GM11168 (cell line): ENCODE data around the gene MIEF1.
"Not testable (repeated sequence)": the region's sequence is repeated elsewhere in the genome, so short reads cannot be mapped to it uniquely, and the experiment has no call there.

Experiments
- in situ Hi-C: fragments of 300-500 bp; cut with MboI; formaldehyde crosslinking; loops from one replicate; pipeline ENCODE4 v1.12.0; 2022; ENCODE audit warnings: low sequenced_read_pairs; ENCODE audit not compliant: unreplicated experiment

The MIEF1 gene

DNA sequence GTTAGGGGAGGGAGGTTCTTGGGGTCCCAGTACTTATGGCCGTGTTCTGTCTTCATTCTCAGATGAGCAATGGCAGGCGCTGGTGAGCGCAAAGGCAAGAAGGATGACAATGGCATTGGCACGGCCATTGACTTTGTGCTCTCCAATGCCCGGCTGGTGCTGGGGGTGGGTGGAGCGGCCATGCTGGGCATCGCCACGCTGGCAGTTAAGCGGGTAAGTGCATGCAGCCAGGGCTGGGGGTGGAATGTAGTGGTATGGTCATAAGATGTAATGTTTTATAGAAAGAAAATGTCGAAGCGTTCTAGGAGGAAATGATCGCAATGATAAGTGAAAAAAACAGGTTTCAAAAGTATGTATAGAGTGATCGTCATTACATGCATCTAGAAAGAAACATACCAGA, 9.1 kb downstream of the MIEF1 start:
- in situ Hi-C loops: no loop called here

GRCh38 chr22:39512026-39512425, 9.9 kb downstream of the MIEF1 start:
- in situ Hi-C loops: no loop called here

DNA sequence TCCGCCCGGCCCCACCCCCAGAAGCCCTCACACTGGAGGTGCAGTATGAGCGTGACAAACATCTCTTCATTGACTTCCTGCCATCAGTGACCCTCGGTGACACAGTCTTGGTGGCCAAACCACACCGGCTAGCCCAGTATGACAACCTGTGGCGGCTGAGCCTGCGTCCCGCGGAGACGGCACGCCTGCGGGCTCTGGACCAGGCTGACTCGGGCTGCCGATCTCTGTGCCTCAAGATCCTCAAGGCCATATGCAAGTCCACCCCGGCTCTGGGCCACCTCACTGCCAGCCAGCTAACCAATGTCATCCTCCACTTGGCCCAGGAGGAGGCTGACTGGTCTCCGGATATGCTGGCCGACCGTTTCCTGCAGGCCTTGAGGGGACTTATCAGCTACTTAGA, 11.7 kb downstream of the MIEF1 start:
- in situ Hi-C loops: no loop called here

DNA sequence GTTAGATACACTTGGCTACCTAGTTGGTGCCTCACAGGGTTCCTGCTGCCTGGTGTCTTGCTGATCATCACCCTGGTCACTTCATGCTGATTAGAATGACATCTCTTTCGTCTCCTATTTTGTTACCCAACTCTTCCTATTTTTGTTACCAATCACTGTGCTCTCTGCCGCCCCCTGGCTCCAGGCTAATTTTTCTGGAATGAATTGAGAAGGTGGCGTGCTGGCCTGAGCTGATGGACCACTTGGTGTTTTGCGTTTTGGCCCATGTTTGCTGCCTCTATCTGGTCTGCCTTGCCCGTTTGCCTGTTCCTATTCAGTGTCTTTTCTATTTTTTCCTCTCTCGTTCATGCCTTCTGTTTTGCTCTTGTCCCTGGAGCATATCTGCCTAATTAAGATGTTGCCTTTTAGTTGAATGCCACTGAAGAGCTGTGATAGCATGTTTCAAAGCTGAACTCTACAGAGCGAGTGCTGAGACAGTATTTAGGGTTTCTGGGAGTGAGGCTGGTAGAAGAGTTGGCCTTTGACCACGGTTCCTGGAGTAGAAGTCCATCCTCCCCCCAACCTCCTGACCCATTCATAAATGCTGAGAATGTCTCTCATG, 12.4 kb downstream of the MIEF1 start:
- in situ Hi-C loops: no loop called here

DNA sequence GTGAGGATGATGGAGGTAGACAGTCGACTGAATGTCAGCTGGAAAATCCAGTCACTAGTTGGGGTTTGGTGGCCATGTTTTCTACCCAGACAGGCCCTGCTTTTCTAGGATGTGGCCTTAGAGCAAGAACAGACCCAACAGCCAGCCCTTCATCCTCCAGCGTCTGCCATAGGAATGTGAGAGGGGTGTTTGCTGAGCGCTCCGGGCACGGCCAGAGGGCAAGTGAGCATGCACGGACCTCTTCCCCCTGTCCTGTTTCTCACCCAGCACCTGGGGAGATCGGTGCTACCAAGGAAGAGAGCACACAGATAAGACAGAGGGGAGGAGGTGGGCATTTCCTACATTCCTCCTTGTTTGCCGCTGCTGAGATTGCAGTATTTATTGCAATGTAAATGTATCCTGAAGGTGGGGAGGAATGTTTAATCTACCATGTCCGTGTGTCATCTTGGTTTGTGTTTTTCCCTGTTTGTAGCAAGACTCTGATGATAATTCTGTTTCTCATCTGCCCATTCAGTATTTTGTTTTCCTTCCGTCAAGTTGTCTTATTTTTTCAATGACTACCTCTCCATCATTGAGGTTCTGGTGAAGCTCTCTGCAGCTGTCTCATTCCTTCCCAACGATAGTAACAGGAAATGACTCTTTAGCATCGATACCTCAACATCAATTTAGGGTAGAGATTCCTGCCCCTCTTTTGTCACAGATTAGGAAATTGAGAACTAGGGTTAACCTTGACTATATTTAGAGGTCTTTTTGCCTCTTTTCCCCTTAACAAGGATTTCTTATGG, 13.4 kb downstream of the MIEF1 start:
- in situ Hi-C loops: no loop called here

GRCh38 chr22:39517470-39517869, 15.4 kb downstream of the MIEF1 start:
- in situ Hi-C loops: no loop called here

- in situ Hi-C loops: no loop called here
These were observed 16.2 kb downstream of the MIEF1 start for GRCh38 chr22:39518144-39518786.

DNA sequence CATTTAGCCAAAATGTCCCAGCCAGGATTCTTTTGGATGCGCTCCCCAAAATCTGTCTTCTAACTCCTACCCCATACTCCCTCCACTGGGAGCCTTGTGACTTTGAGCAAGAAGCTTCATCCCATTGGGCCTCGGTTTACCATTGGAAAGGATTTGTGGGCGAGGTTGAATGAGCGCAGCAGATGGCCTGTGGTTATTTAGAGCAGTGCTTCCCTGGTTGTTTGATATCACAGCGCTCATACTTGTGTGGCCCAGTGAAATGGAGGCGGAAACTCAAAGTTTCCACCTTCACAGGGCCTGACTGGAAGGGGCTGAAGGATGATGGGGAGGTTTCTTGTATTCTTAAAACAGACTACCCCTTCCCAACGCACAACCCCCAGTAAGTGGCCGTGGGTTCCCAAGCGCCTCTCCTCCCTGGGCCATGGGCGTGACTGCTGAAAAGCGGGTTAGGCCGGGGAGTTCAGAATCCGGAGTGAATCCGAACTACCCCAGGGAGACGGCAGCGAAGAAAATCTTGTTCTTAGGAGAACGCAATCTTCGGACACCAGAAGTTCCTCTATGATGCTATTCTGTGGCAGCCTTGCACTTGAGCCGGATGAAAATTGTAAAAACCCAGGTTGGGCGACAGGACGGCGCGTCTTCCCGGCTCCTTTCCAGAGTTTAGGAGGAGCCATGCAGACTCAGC, 17.0 kb downstream of the MIEF1 start:
- in situ Hi-C loops: no loop called here

DNA sequence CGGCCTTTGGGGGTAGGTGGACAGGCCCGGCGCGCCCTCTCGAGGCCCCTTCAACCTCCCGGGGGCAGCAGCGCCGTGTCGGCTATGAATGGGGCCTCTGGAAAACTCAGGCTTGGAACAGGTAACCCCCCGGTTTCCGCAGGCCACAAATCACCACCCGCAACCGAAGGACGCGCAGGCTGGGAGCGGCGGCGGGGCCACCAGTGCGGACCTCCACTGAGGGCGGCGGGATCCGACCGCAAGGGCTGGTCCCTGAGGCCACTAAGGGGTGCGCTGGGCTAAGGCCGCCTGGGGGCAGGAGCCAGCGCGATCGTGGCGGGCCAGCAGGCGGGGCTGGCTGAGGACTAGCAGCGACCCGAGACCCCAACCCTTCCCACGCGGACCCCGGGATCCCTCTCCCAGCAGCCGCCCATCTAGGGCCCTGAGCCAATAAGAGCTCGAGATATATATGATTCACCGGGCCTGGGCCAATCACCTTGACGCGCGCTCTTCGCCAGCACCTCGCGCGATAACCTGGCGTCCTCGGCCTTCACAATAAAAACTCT, 17.7 kb downstream of the MIEF1 start:
- in situ Hi-C loops: no loop called here

- in situ Hi-C loops: no loop called here
These were observed 18.4 kb downstream of the MIEF1 start, which contains the start of gene ATF4 for GRCh38 chr22:39520226-39521105. Gene ATF4 (plus strand): TSS chr22:39520562. CDS start chr22:39521446, 884 bp downstream.

DNA sequence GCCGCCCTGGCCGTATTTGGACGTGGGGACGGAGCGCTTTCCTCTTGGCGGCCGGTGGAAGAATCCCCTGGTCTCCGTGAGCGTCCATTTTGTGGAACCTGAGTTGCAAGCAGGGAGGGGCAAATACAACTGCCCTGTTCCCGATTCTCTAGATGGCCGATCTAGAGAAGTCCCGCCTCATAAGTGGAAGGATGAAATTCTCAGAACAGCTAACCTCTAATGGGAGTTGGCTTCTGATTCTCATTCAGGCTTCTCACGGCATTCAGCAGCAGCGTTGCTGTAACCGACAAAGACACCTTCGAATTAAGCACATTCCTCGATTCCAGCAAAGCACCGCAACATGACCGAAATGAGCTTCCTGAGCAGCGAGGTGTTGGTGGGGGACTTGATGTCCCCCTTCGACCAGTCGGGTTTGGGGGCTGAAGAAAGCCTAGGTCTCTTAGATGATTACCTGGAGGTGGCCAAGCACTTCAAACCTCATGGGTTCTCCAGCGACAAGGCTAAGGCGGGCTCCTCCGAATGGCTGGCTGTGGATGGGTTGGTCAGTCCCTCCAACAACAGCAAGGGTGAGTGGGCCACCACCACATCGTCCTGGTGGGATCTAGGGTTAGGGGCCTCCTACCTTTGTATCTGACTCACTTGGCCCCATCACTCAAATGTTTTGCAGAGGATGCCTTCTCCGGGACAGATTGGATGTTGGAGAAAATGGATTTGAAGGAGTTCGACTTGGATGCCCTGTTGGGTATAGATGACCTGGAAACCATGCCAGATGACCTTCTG, 19.2 kb downstream of the MIEF1 start:
- in situ Hi-C loops: not testable (repeated sequence)

GRCh38 chr22:39522091-39522490, 20.0 kb downstream of the MIEF1 start:
- in situ Hi-C loops: not testable (repeated sequence)

- in situ Hi-C loops: no loop called here
These were observed 20.6 kb downstream of the MIEF1 start for GRCh38 chr22:39522567-39523300.

GRCh38 chr22:39524089-39524752, 22.1 kb downstream of the MIEF1 start:
- in situ Hi-C loops: no loop called here

DNA sequence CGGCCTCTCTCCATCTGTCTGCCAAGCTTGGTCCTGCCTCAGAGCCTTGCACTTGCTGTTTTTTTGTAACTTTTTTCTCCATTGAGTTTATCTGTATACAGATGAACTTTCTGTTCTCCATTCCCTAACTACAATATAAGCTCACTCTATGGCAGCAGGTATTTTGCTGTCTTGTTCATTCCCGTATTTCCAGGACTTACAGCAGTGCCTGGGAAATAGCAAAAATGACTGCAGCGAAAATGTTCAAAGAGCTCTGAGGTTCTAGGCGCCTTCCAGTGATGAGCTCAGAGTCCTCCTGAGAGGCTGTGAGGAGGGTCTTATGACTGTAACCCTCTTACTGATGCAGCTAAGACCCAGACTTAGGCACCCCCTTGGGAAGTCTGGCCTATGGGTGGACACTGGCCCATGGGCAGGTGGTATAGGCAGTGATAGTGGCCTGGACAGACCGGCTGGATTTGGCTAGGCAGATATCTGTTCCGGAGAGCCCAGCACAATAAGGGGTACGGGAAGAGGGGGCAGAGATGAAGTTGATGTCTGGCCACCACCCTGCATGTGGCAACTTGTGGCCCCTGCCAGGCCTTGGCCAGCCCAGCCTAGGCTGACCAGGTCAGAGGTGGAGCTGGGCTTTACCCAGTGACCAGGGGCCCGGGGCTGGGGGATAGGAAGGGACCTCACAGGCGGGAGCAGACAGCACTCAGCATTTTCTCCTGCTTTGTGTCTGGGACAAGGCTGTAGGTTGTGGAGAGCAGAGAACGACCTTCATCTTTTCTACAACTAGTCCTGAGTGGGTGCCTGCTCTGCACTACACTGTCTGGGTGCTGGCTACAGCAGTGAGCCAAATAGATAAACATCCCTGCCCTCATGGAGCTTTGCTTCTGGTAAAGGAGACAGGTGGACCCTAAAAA, 22.9 kb downstream of the MIEF1 start:
- in situ Hi-C loops: no loop called here

GRCh38 chr22:39525658-39525975, 23.5 kb downstream of the MIEF1 start:
- in situ Hi-C loops: no loop called here

GRCh38 chr22:39526736-39527171, 24.7 kb downstream of the MIEF1 start:
- in situ Hi-C loops: no loop called here
